HL-60 (cell line): Measurements from ENCODE around the gene NRP2.

Experiments used
- DNase-seq, 2 experiments: peaks; one replicate each; pipeline ENCODE4 v3.0.0-alpha.2; 2010 to 2020; ENCODE audit warnings: low read depth in 1 of 2, low spot score in 1 of 2
- H3K27ac ChIP-seq: fragments of 250-450 bp; sonication (Bioruptor Pico); replicated peaks from 2 replicates; pipeline ENCODE4 v1.5.1; 2020; ENCODE audit warnings: mild to moderate bottlenecking, moderate library complexity
- H3K27me3 ChIP-seq: fragments of 250-450 bp; sonication (Bioruptor Pico); 2 replicates; pipeline ENCODE4 v1.5.1; 2021; ENCODE audit warnings: mild to moderate bottlenecking, moderate library complexity; ENCODE audit not compliant: insufficient read depth, poor library complexity, severe bottlenecking
- H3K4me3 ChIP-seq: replicated peaks from 2 replicates; pipeline ENCODE4 v1.5.1; 2011; ENCODE audit warnings: mild to moderate bottlenecking, control low read depth, low read length; ENCODE audit not compliant: insufficient read depth
- GABPA ChIP-seq: IDR thresholded peaks from 2 replicates; pipeline ENCODE4 v1.6.1; 2012; ENCODE audit warnings: low read depth
- POLR2AphosphoS5 ChIP-seq: IDR thresholded peaks from 2 replicates; pipeline ENCODE4 v1.6.1; 2012; ENCODE audit warnings: low read depth
- REST ChIP-seq: IDR thresholded peaks from 2 replicates; pipeline ENCODE4 v1.6.1; 2012; ENCODE audit warnings: low read depth; ENCODE audit not compliant: insufficient replicate concordance
- SPI1 ChIP-seq: IDR thresholded peaks from 2 replicates; pipeline ENCODE4 v1.6.1; 2012; ENCODE audit warnings: low read depth, mild to moderate bottlenecking, borderline replicate concordance
- TF ChIP-seq, protein P1 (sequence below): IDR thresholded peaks from one replicate; pipeline ENCODE4 v1.5.1; 2011; ENCODE audit warnings: low read length, control low read depth, inconsistent platforms; ENCODE audit not compliant: insufficient read depth

The NRP2 gene

DNA sequence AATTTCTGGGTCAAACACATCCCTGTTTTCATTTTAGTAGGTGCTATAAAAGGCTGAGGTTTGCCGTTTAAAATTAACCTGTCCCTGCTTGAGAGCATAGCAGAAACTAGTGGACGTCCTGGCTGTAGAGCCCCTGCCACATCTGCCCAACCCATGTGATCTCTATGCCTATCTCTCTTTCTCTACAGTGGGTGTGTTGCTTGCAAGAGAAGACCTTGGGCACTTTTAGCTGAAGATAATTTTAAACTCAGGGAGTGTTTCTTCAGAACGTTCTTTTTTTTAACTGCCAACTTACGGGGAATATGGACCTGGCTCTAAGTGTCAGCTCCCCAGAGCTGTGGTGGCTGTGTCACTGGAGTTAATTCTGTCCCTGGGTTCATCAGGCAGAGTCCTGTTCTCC is 100.6 kb downstream of the NRP2 start:
- no peak overlapping the region for H3K27ac ChIP-seq
- TF ChIP-seq REST = no peak
- TF ChIP-seq SPI1 = no peak
- TF ChIP-seq POLR2AphosphoS5 = no peak
- TF ChIP-seq GABPA = no peak
- TF ChIP-seq, protein P1, sequence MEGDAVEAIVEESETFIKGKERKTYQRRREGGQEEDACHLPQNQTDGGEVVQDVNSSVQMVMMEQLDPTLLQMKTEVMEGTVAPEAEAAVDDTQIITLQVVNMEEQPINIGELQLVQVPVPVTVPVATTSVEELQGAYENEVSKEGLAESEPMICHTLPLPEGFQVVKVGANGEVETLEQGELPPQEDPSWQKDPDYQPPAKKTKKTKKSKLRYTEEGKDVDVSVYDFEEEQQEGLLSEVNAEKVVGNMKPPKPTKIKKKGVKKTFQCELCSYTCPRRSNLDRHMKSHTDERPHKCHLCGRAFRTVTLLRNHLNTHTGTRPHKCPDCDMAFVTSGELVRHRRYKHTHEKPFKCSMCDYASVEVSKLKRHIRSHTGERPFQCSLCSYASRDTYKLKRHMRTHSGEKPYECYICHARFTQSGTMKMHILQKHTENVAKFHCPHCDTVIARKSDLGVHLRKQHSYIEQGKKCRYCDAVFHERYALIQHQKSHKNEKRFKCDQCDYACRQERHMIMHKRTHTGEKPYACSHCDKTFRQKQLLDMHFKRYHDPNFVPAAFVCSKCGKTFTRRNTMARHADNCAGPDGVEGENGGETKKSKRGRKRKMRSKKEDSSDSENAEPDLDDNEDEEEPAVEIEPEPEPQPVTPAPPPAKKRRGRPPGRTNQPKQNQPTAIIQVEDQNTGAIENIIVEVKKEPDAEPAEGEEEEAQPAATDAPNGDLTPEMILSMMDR = no peak
- H3K4me3 ChIP-seq = no peak overlapping the region
- no peak for DNase-seq
- peaks cover 4% of the 10 kb centered on the region for H3K27me3 ChIP-seq

GRCh38 chr2:205783872-205784499 is 101.7 kb downstream of the NRP2 start:
- TF ChIP-seq SPI1 (no peak), GABPA (no peak), REST (no peak), POLR2AphosphoS5 (no peak)
- TF ChIP-seq, protein P1 = no peak
- H3K4me3 ChIP-seq = no peak overlapping the region
- H3K27me3 ChIP-seq = peaks cover 4% of the 10 kb centered on the region
- DNase-seq = no peak
- H3K27ac ChIP-seq = no peak overlapping the region

- no peak for DNase-seq
- TF ChIP-seq SPI1 (no peak), REST (no peak), GABPA (no peak), POLR2AphosphoS5 (no peak)
- TF ChIP-seq, protein P1 = no peak
- H3K27me3 ChIP-seq = peaks cover 5% of the 10 kb centered on the region
- H3K27ac ChIP-seq = no peak overlapping the region
- H3K4me3 ChIP-seq = no peak overlapping the region
Measured at GRCh38 chr2:205785507-205786260, 103.4 kb downstream of the NRP2 start.
